Prostate gland (tissue), 2 donors: ENCODE results near the gene AFAP1.
"Not testable (repeated sequence)": the region's sequence is repeated elsewhere in the genome, so short reads cannot be mapped to it uniquely, and the experiment has no call there.

Experiments
- CTCF ChIP-seq, 4 experiments: fragments of 200-600 bp in 2 of 4; fragments of 450-650 bp in 2 of 4; sonication (generic) in 2 of 4; IDR thresholded peaks; 1 replicate in 3 of 4; 2 replicates in 1 of 4; pipeline ENCODE4 v1.5.1; 2016 to 2019; ENCODE audit warnings: antibody characterized with exemption in 4 of 4, mild to moderate bottlenecking in 2 of 4, moderate library complexity in 2 of 4
- POLR2AphosphoS5 ChIP-seq: sonication (generic); formaldehyde crosslinking; IDR thresholded peaks from one replicate; pipeline ENCODE4 v1.6.1; 2017; ENCODE audit warnings: antibody characterized with exemption

GRCh38 chr4:7918187-7918586, 21.5 kb downstream of the AFAP1 start:
- TF ChIP-seq CTCF (IDR thresholded peaks at IDR 0.05); POLR2AphosphoS5: not testable (repeated sequence)
